Measurements from ENCODE around the gene KLHL15. TPM values are rescaled to one million over a fixed set of nuclear protein-coding genes. Genes with fewer than 3 reads are reported as not detected.
A peak's percentile ranks its signal among the peaks of the same experiment; 100 is the strongest.

KLHL15 gene
- total RNA-seq, 1 experiment from 2014 or later, result 11.3 TPM

GRCh38 chrX:23952984-23953907 is 73.7 kb downstream of the KLHL15 start:
- DNase-seq (ENCODE audit: low read depth), result no peak

GRCh38 chrX:23952391-23952790 is 74.6 kb downstream of the KLHL15 start:
- DNase-seq (ENCODE audit: low read depth), result no peak

GRCh38 chrX:23945206-23945605 is 81.8 kb downstream of the KLHL15 start:
- DNase-seq (ENCODE audit: low read depth), result no peak

GRCh38 chrX:23944234-23944633 is 82.8 kb downstream of the KLHL15 start:
- no peak for DNase-seq (ENCODE audit: low read depth)

GRCh38 chrX:23939203-23939602 is 87.8 kb downstream of the KLHL15 start:
- no peak for DNase-seq (ENCODE audit: low read depth)

GRCh38 chrX:23938690-23939089 is 88.3 kb downstream of the KLHL15 start:
- DNase-seq (ENCODE audit: low read depth), result no peak

- DNase-seq (ENCODE audit: low read depth), result peak; percentile 7
Observed at GRCh38 chrX:23937100-23937499, 89.9 kb downstream of the KLHL15 start.

- DNase-seq (ENCODE audit: low read depth), result no peak
Observed at GRCh38 chrX:23936180-23936579, 90.8 kb downstream of the KLHL15 start.

- no peak for DNase-seq (ENCODE audit: low read depth)
Observed at GRCh38 chrX:23935106-23935505, 91.9 kb downstream of the KLHL15 start.

Other genes with a start within 250 kb of the KLHL15 start
- 168 and 187 TPM in 2 replicates for gene SAT1, start 244.0 kb downstream of the KLHL15 start, total RNA-seq (2014; rRNA removed; shearing (Covaris generic))
- 69.9 and 72.4 TPM in 2 replicates for gene APOO, start 119.2 kb downstream of the KLHL15 start, total RNA-seq (2014; rRNA removed; shearing (Covaris generic))
- gene CXorf58, start 119.2 kb downstream of the KLHL15 start, total RNA-seq (2014; rRNA removed; shearing (Covaris generic)), result 0.39 TPM in 1 of 2 replicates, not detected in the other
- gene EIF2S3, start 27.8 kb upstream of the KLHL15 start, total RNA-seq (2014; rRNA removed; shearing (Covaris generic)), result 208 and 274 TPM in 2 replicates
- gene ZFX, start 122.5 kb upstream of the KLHL15 start, total RNA-seq (2014; rRNA removed; shearing (Covaris generic)), result 31.3 and 96.7 TPM in 2 replicates